Measurements from ENCODE around the gene TMEM45A. TPM values are rescaled to one million over a fixed set of nuclear protein-coding genes. Genes with fewer than 3 reads are reported as not detected.

The TMEM45A gene
- total RNA-seq (2021) = 10.1 and 10.3 TPM in 2 replicates
- long read RNA-seq, transcript TMEM45A-201 (6 exons, 1,567 nt) = major isoform, 79 of 143 reads
- long read RNA-seq, partial matches to known transcripts = 3 of 143 reads
- long read RNA-seq, other reads (novel, unspliced or antisense) = 58 of 143 reads

GRCh38 chr3:100492059-100493006 lies at the start of gene TMEM45A:
Gene TMEM45A (plus strand): TSS chr3:100492619. CDS start chr3:100555212, 62,593 bp downstream.
- peak; percentile 97 for DNase-seq
- Histone ChIP-seq H3K27ac (ENCODE audit: insufficient read length, low read depth, low read length) (no peak within 1 kb of the TSS), H3K9me3 (ENCODE audit: control insufficient read depth, low read depth, low read length) (no peaks in the 10 kb centered on the region), H2AK5ac (ENCODE audit: insufficient read length, low read length) (no peak within 1 kb of the TSS), H3K27me3 (ENCODE audit: insufficient read depth, low read length) (no peaks in the 10 kb centered on the region), H3K4me2 (ENCODE audit: insufficient read depth, insufficient read length, low read length) (peak within 1 kb of the TSS; percentile 90), H2BK5ac (ENCODE audit: insufficient read length, low read length) (no peak within 1 kb of the TSS), H3K18ac (ENCODE audit: insufficient read length, low read depth, low read length) (peak within 1 kb of the TSS; percentile 52), H3T11ph (ENCODE audit: low read length) (no peak within 1 kb of the TSS), H3K14ac (ENCODE audit: insufficient read depth, low read length) (peak within 1 kb of the TSS; percentile 92; the same call in 1 of the 2 replicates), H3K23me2 (ENCODE audit: insufficient read length, low read depth, low read length, poor library complexity, severe bottlenecking) (peaks cover 4% of the 10 kb centered on the region), H3K79me2 (ENCODE audit: insufficient read depth, low read length) (no peaks in the 10 kb centered on the region), H4K5ac (ENCODE audit: insufficient read length, low read depth, low read length) (no peak within 1 kb of the TSS), H3K23ac (ENCODE audit: insufficient read length, low read depth, low read length) (no peak within 1 kb of the TSS), H2BK20ac (ENCODE audit: low read depth, low read length, poor library complexity, severe bottlenecking) (no peak within 1 kb of the TSS), H3K4ac (ENCODE audit: low read depth, low read length) (no peak within 1 kb of the TSS), H2BK15ac (ENCODE audit: low read depth, low read length) (no peak within 1 kb of the TSS), H3K4me1 (ENCODE audit: insufficient read depth, low read length) (no peaks in the 10 kb centered on the region), H3K79me1 (ENCODE audit: insufficient read depth, low read depth, low read length, poor library complexity, severe bottlenecking) (no peaks in the 10 kb centered on the region), H2BK12ac (ENCODE audit: insufficient read length, low read depth, low read length) (no peak within 1 kb of the TSS), H2AFZ (ENCODE audit: low read length) (peak within 1 kb of the TSS; percentile 43), H4K20me1 (ENCODE audit: control insufficient read depth, insufficient read depth, insufficient read length) (no peaks in the 10 kb centered on the region), H3K56ac (ENCODE audit: insufficient read length, low read depth, low read length) (no peak within 1 kb of the TSS), H2BK120ac (ENCODE audit: low read depth, low read length, poor library complexity, severe bottlenecking) (no peak within 1 kb of the TSS), H3K9ac (ENCODE audit: extremely low read depth, insufficient read length, low read length) (peak within 1 kb of the TSS; percentile 66), H4K91ac (ENCODE audit: insufficient read length, low read depth, low read length) (no peak within 1 kb of the TSS), H4K8ac (replicated peaks; ENCODE audit: insufficient read length, low read depth, low read length) (no peak within 1 kb of the TSS)
- peak within 1 kb of the TSS; percentile 89 to 93 for H3K4me3 Mint-ChIP-seq
- H3K27me3 Mint-ChIP-seq (ENCODE audit: low read depth) = peaks cover 4% of the 10 kb centered on the region; the same call in 1 of the 2 replicates
- no peaks in the 10 kb centered on the region; a peak in 3 of 5 replicates for H3K9me3 Mint-ChIP-seq
- peaks cover 12 to 13% of the 10 kb centered on the region in 2 experiments for H3K4me1 Mint-ChIP-seq
- TF ChIP-seq CTCF (conservative IDR thresholded peaks at IDR 0.05) = no peak
- peak within 1 kb of the TSS; percentile 62 to 94 (median 94) for H3K27ac Mint-ChIP-seq
- no CpG with 5 or more reads among the region's 56 CpGs for WGBS (ENCODE audit: extremely low coverage, insufficient read length, low lambda C conversion rate)
- no peaks in the 10 kb centered on the region for H3K36me3 Mint-ChIP-seq (ENCODE audit: insufficient read depth in 1 of 3, low read depth in 3 of 3)
